Jurkat, Clone E6-1 (cell line): Measurements from ENCODE around the gene HMGN3.

Source experiments
- DNase-seq: peaks from one replicate; pipeline ENCODE4 v3.0.0-alpha.2; 2011; ENCODE audit warnings: low read depth, low spot score
- H3K4me3 ChIP-seq: 2 replicates; pipeline ENCODE4 v1.5.1; 2011; ENCODE audit warnings: mild to moderate bottlenecking, low read length, control low read depth, moderate library complexity

The HMGN3 gene

DNA sequence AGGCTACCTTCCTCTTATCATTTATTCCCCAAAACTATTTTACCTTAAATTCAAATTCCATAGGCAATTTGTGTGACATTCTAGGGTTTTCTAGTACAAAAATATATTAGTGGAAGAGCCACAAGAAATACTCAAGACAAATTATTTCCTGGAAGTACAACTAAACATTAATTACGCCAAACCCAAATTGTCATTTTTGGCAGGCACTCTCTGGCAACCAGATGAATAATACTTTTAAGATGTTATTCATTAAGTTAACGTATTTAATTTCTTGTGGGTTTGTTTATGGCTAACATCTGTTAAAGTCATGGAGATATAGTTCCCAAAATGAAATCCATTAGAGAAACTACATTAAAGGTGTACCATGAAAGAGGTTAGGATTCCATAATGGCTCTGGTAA, 40.5 kb downstream of the HMGN3 start:
- DNase-seq: no peak
- H3K4me3 ChIP-seq: no peak overlapping the region

- no peak overlapping the region for H3K4me3 ChIP-seq
- DNase-seq: no peak
Measured at GRCh38 chr6:79189760-79190350, 44.6 kb downstream of the HMGN3 start.

- no peak for DNase-seq
Measured at GRCh38 chr6:79188885-79189480, 45.5 kb downstream of the HMGN3 start.

DNA sequence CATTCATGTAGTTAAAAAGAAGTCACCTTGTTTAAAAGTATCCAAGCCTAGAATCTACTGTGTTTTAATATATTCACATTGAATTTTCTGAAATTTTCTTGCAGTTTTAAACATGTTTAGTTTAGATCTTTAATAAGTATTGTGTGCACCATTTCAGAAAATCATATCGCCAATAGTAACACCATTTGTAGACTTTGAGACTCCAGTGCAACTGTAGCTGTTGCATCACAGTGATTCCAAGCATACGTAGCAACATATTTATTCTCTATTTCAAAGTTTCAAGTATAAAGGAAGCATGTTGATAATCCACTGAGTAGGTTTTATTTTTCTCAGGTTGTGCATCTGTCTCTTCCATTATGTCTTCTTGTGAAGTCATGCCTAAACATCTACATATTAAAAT, 46.4 kb downstream of the HMGN3 start:
- no peak for DNase-seq
- H3K4me3 ChIP-seq: no peak overlapping the region

More at GRCh38 chr6:79188885-79189480, 45.5 kb downstream of the HMGN3 start:
- H3K4me3 ChIP-seq: no peak overlapping the region

DNA sequence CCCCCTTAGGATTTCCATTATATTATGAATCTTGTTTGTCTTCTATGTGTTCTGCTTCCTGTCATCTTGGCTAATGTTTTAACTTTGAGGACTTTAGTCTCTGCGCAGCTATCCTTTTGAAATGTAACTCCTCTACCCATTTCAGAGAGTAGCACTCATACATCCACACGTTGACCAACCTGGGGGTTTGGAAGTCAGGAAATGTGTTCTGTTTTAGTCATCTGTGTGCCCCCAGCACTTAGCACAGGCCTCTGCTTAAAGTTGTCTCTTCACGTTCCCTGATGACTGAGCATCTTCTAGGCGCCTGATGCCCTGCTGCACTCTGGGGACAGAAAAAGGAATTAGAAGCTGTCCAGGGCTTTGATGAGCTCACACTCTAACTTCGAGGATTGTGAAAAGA, 47.9 kb downstream of the HMGN3 start:
- H3K4me3 ChIP-seq: no peak overlapping the region
- no peak for DNase-seq

DNA sequence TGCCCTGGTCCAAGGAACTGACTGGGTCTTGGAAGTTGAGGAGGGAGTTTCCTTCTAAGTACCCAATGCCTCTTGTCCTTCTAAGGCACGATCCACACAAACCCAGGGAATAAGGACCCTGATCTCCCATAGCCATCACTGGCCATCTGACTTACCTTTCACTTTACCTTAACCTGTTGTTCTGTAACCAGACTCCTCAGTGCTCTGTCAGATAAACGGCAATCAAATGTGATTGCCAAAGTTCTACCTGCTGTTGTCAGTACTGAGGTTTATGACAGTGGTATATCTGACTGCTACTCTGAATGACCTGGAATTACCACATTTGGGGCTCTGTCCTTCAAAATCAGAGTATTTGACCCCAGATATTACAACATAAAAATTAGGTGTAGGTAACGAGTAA, 49.8 kb downstream of the HMGN3 start:
- DNase-seq: no peak
- H3K4me3 ChIP-seq: no peak overlapping the region

DNA sequence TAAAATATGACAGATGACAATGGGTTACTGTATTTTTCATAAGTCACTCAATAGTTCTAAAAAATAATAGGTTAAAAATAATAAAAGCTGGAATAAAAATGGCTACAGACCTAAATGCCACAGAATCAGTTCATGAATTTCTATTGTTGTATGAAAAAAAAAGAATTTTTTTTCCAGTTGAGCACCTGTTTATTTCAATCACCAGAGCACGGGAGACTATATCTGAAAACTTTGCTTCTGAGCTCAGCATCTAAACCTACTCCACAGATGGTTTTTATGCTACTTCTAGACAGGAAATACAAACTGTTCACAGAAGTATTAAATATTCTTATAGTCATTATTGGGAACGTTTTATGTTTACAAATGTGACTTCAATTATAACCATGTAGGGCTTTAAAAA, 50.4 kb downstream of the HMGN3 start:
- no peak for DNase-seq
- H3K4me3 ChIP-seq: no peak overlapping the region

DNA sequence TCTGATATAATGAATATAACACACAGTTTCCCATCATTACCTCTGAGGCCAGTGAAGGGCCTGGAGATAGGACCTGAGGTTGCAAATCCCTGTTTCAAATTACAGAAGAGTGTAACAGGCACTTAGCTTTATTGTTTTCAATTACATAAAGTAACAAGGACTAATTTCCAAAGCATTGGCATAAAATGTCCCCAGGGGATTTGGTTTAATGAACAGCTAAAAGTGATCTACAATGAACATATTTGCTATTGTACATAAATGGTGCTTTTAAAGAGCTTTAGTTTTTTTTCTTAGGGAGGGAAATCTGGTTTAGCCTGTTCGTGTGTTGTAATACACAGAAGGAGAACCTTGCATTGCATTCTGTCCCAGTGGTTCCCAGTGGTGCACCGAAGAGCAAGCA, 54.4 kb downstream of the HMGN3 start:
- no peak overlapping the region for H3K4me3 ChIP-seq
- no peak for DNase-seq

GRCh38 chr6:79173378-79173777, 61.1 kb downstream of the HMGN3 start:
- no peak overlapping the region for H3K4me3 ChIP-seq
- DNase-seq: peak; percentile 5

- no peak overlapping the region for H3K4me3 ChIP-seq
- DNase-seq: no peak
Measured at GRCh38 chr6:79170959-79171358, 63.5 kb downstream of the HMGN3 start.

- H3K4me3 ChIP-seq: no peak overlapping the region
- no peak for DNase-seq
Measured at GRCh38 chr6:79170431-79170830, 64.1 kb downstream of the HMGN3 start.

DNA sequence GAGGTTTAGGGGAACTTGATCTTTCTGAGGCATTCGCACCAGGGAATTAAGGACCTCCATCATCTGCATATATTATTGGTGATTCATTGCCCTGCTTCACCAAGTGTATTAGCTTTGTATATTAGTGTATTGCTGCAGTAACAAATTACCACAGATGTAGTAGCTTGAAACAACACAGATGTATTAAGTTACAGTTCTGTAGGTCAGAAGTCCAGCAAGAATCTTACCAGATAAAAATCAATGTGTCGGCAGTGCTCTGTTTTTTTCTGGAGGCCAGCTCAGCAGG, 65.8 kb downstream of the HMGN3 start:
- DNase-seq: no peak
- no peak overlapping the region for H3K4me3 ChIP-seq

- no peak for DNase-seq
- no peak overlapping the region for H3K4me3 ChIP-seq
Measured at GRCh38 chr6:79167931-79168694, 66.4 kb downstream of the HMGN3 start.

DNA sequence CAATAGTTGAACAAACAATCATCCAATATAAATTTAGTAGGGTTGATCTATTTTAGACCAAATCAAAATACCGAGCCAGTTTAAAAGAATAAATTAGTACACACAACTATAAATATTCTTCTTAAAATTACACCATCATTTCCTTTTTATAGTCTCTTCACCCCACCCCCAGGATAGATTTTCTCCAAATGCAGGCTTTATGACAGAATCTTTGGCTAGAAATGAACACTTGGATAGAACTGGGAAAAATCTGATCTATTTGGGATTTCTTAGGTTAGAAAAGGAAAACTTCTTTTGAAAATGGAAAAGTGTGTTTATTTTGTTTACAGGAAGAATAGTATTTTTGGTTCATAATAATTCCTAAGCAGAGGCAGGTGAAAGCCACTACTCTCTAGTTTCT, 74.6 kb downstream of the HMGN3 start:
- no peak for DNase-seq
- no peak overlapping the region for H3K4me3 ChIP-seq

DNA sequence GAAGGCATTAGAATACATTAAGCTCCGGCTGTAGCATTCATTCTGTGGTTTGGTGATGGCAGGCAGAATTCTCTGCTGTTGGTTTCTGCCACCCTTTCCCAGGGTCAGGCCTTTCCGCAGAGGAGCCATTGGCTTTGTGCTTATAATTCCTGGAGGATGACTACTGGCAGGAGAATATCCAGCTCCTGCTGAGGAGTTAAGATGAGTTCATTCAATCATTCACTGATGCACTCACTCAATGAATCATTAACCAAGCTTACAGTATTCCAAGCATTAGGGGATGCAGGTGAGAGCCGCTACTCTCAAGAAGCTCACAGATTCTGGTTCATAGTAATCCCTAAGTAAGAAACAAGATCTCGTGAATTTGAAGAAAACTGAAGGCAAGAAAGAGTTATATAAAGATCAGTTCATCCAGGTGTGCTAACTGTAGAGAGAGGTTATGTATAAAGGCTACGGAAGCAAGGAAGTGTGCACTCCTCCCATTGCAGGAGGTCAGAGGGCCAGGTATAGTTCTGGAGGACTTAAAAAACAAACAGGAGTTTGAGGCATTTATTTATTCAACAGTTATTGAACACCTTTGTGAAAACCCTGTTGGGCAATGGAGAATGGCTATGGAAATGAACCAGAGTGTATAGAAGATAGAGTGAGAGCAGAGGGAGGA, 75.5 kb downstream of the HMGN3 start:
- no peak for DNase-seq
- H3K4me3 ChIP-seq: no peak overlapping the region

GRCh38 chr6:79157961-79158644, 76.4 kb downstream of the HMGN3 start:
- DNase-seq: no peak
- H3K4me3 ChIP-seq: no peak overlapping the region

DNA sequence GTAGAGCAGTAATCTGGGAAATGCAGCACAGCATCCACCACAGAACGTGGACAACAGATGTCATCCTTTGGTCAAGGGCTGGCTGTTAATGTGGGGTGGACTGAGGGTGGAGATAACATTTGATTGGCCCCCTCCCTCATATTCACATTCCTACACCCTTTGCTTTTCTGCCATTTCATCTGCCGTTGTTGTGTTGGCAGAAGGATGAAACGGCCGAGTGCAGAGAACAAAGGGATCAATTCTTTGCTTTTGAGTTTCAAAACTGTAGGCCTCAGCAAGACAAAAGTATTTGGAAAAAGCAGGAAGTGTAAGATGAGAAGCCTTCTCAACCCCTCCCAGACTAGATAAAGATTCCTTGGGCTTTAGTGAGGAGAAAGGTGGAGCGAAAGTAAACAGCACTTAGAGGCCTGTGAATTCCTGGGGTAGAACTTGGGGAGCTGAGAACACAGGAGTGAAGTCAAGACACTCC, 82.2 kb downstream of the HMGN3 start:
- H3K4me3 ChIP-seq: no peak overlapping the region
- DNase-seq: no peak
